OCI-LY7 (cell line): ENCODE data around the gene NKX6-2.

ENCODE experiments used
- CTCF ChIP-seq: fragments of 200-600 bp; sonication (generic); conservative IDR thresholded peaks from 2 replicates; pipeline ENCODE4 v1.5.1; 2014; ENCODE audit warnings: mild to moderate bottlenecking, antibody characterized with exemption, low read length, moderate library complexity, mixed read lengths
- EZH2phosphoT487 ChIP-seq: fragments of 200-600 bp; sonication (generic); IDR thresholded peaks from 2 replicates; pipeline ENCODE4 v1.6.1; 2018; ENCODE audit warnings: low read depth, borderline replicate concordance, mild to moderate bottlenecking, mixed run types, antibody characterized with exemption, low read length, moderate library complexity, mixed read lengths

DNA sequence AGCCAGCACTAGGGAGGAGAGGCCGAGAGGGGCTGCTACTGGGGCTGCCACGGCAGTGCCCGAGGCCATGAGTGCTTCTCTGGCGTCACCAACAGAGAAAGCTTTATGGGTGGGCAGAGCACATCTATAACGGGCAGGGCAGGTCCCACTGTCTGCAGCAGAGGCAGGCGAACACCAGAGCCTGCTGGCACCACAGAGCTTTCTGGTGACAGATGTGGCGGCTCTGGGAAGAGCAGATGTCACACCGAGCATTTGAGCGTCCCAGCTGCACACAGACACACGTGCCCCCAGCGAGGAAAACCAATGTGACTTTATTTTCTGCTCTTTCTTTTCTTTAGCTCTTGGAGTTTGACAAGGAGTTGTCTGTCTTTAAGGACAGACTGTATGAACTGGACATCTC lies 20.5 kb downstream of the NKX6-2 start:
- TF ChIP-seq CTCF (no peak), EZH2phosphoT487 (no peak)
